HepG2 (cell line): ENCODE measurements around the gene ST6GALNAC2. TPM values are rescaled to one million over a fixed set of nuclear protein-coding genes. Genes with fewer than 3 reads are reported as not detected.
A peak's percentile ranks its signal among the peaks of the same experiment; 100 is the strongest.

Experiments
- ATAC-seq: fragments of 200-7000 bp; cut with Tn5 transposase; 3 replicates; pipeline ENCODE4 v1.9.1; 2020; ENCODE audit warnings: mild to moderate bottlenecking, moderate library complexity
- BruUV-seq: library from RNA; stranded (reverse); fragments of 400-500 nt; replicated peaks from 2 replicates; lab custom pipeline; 2021; lab: Mats Ljungman, UMichigan
- CTCF ChIA-PET: fragments of 300-600 bp; formaldehyde crosslinking; extraction: SDS; loops from one replicate; lab custom pipeline; 2021; ENCODE audit warnings: low total read pairs, inconsistent platforms, low intra/inter-chr PET ratio; lab: Yijun Ruan, JAX
- POLR2A ChIA-PET: fragments of 350-600 bp; sonication (Branson Sonifier 250); formaldehyde crosslinking; loops from one replicate; lab custom pipeline; 2020; ENCODE audit warnings: antibody characterized with exemption, inconsistent platforms; lab: Yijun Ruan, JAX
- DNase-seq: peaks from one replicate; pipeline ENCODE4 v3.0.0-alpha.2; 2015; ENCODE audit warnings: low spot score
- FAIRE-seq: peaks from 3 replicates; lab custom pipeline; 2011; peaks lifted over from hg19 to GRCh38; lab: Jason Lieb, UNC
- H2AFZ ChIP-seq: one replicate; pipeline ENCODE4 v1.6.1; 2011; ENCODE audit warnings: low read length, inconsistent platforms
- H3K27ac ChIP-seq: fragments of 300-600 bp; 3 replicates; pipeline ENCODE4 v1.8.0; 2011; ENCODE audit warnings: mixed run types, mild to moderate bottlenecking, mixed read lengths, low read length, inconsistent platforms; ENCODE audit not compliant: insufficient read depth; ENCODE audit errors: extremely low read length
- H3K27me3 ChIP-seq, 2 experiments: fragments of 200-600 bp in 1 of 2; 2 replicates in 1 of 2; 3 replicates in 1 of 2; pipeline versions ENCODE4 v1.6.0 to v1.8.0; 2011; ENCODE audit warnings: low read length in 2 of 2, mild to moderate bottlenecking in 2 of 2, moderate library complexity in 2 of 2, inconsistent platforms in 1 of 2; ENCODE audit not compliant: insufficient read depth in 2 of 2, control insufficient read depth in 1 of 2
- H3K36me3 ChIP-seq, 2 experiments: fragments of 200-600 bp in 1 of 2; replicated peaks in 1 of 2; 2 replicates in 1 of 2; 3 replicates in 1 of 2; pipeline versions ENCODE4 v1.5.1 to v1.8.0; 2011; ENCODE audit warnings: low read length in 2 of 2, inconsistent platforms in 1 of 2; ENCODE audit not compliant: insufficient read depth in 2 of 2, control insufficient read depth in 1 of 2
- H3K4me1 ChIP-seq: 2 replicates; pipeline ENCODE4 v1.5.1; 2012; ENCODE audit warnings: low read length, inconsistent platforms; ENCODE audit not compliant: insufficient read depth
- H3K4me2 ChIP-seq: 2 replicates; pipeline ENCODE4 v1.6.0; 2011; ENCODE audit warnings: low read depth, low read length, inconsistent platforms
- H3K4me3 ChIP-seq, 3 experiments: fragments of 200-600 bp in 1 of 3; sonication (generic), shearing (Covaris generic) in 1 of 3; replicated peaks in 1 of 3; 2 replicates each; pipeline ENCODE4 v1.5.1; 2011 to 2016; ENCODE audit warnings: low read length in 3 of 3, inconsistent platforms in 2 of 3, low read depth in 2 of 3, mild to moderate bottlenecking in 2 of 3, control low read depth in 1 of 3, mixed read lengths in 1 of 3; ENCODE audit not compliant: insufficient read depth in 1 of 3
- H3K79me2 ChIP-seq: one replicate; pipeline ENCODE4 v1.6.1; 2011; ENCODE audit warnings: low read length, inconsistent platforms; ENCODE audit not compliant: insufficient read depth
- H3K9ac ChIP-seq: 2 replicates; pipeline ENCODE4 v1.6.0; 2011; ENCODE audit warnings: mild to moderate bottlenecking, low read depth, low read length, inconsistent platforms; ENCODE audit not compliant: insufficient read depth
- H3K9me3 ChIP-seq: 2 replicates; pipeline ENCODE4 v1.5.1; 2012; ENCODE audit warnings: mild to moderate bottlenecking, low read length
- H4K20me1 ChIP-seq: 2 replicates; pipeline ENCODE4 v1.6.0; 2011; ENCODE audit warnings: inconsistent platforms, mild to moderate bottlenecking, low read length, moderate library complexity; ENCODE audit not compliant: insufficient read depth
- BCLAF1 ChIP-seq: fragments of 450-650 bp; IDR thresholded peaks from 2 replicates; pipeline ENCODE4 v1.6.1; 2017; ENCODE audit warnings: mild to moderate bottlenecking
- DMAP1 ChIP-seq: IDR thresholded peaks from 2 replicates; pipeline ENCODE4 v1.6.1; 2016
- HNRNPL ChIP-seq: fragments of 200-400 bp; formaldehyde crosslinking; IDR thresholded peaks from 2 replicates; pipeline ENCODE4 v1.6.1; 2017; ENCODE audit warnings: mild to moderate bottlenecking, low read depth, low read length
- KAT8 ChIP-seq: IDR thresholded peaks from 2 replicates; pipeline ENCODE4 v1.6.1; 2016; ENCODE audit warnings: missing genetic modification reagents, missing compliant biosample characterization
- KMT2A ChIP-seq: sonication (generic); formaldehyde crosslinking; IDR thresholded peaks from 2 replicates; pipeline ENCODE4 v1.4.0; 2020; ENCODE audit warnings: missing genetic modification reagents
- MBD4 ChIP-seq: IDR thresholded peaks from 2 replicates; pipeline ENCODE4 v1.6.1; 2012; ENCODE audit warnings: low read length, inconsistent platforms, borderline replicate concordance
- MEIS2 ChIP-seq: sonication (generic); formaldehyde crosslinking; IDR thresholded peaks from 2 replicates; pipeline ENCODE4 v1.9.0; 2021; ENCODE audit warnings: mild to moderate bottlenecking, missing genetic modification reagents
- NBN ChIP-seq: fragments of 450-650 bp; conservative IDR thresholded peaks from 2 replicates; pipeline ENCODE4 v1.6.1; 2017
- PCBP1 ChIP-seq: fragments of 200-400 bp; formaldehyde crosslinking; IDR thresholded peaks from 2 replicates; pipeline ENCODE4 v1.6.1; 2017; ENCODE audit warnings: mild to moderate bottlenecking, low read depth, low read length, borderline replicate concordance
- REXO4 ChIP-seq: sonication (generic); formaldehyde crosslinking; IDR thresholded peaks from 2 replicates; pipeline ENCODE4 v1.8.0; 2022; ENCODE audit warnings: missing genetic modification reagents, mild to moderate bottlenecking, borderline replicate concordance
- SP2 ChIP-seq: sonication (generic); formaldehyde crosslinking; IDR thresholded peaks from 2 replicates; pipeline ENCODE4 v1.5.1; 2020; ENCODE audit warnings: mild to moderate bottlenecking, missing genetic modification reagents
- U2AF2 ChIP-seq: fragments of 200-400 bp; formaldehyde crosslinking; IDR thresholded peaks from 2 replicates; pipeline ENCODE4 v1.6.1; 2017; ENCODE audit warnings: low read depth, mild to moderate bottlenecking, low read length
- WIZ ChIP-seq: sonication (generic); formaldehyde crosslinking; IDR thresholded peaks from 2 replicates; pipeline ENCODE4 v1.5.1; 2020; ENCODE audit warnings: mild to moderate bottlenecking, missing genetic modification reagents
- ZC3H13 ChIP-seq: sonication (generic); formaldehyde crosslinking; IDR thresholded peaks from 2 replicates; pipeline ENCODE4 v1.8.1; 2023; ENCODE audit warnings: mild to moderate bottlenecking, missing genetic modification reagents, moderate library complexity
- ZKSCAN5 ChIP-seq: sonication (generic); formaldehyde crosslinking; IDR thresholded peaks from 2 replicates; pipeline ENCODE4 v1.5.1; 2020; ENCODE audit warnings: mild to moderate bottlenecking, missing genetic modification reagents
- ZNF143 ChIP-seq: sonication (generic); formaldehyde crosslinking; IDR thresholded peaks from 2 replicates; pipeline ENCODE4 v1.4.0; 2020; ENCODE audit warnings: missing genetic modification reagents
- ZNF446 ChIP-seq: sonication (generic); formaldehyde crosslinking; IDR thresholded peaks from 2 replicates; pipeline ENCODE4 v1.5.0; 2020; ENCODE audit warnings: mild to moderate bottlenecking, missing genetic modification reagents
- ZNF549 ChIP-seq: sonication (generic); formaldehyde crosslinking; IDR thresholded peaks from 2 replicates; pipeline ENCODE4 v1.5.0; 2020; ENCODE audit warnings: missing genetic modification reagents
- ZNF672 ChIP-seq: sonication (generic); formaldehyde crosslinking; IDR thresholded peaks from 2 replicates; pipeline ENCODE4 v1.8.1; 2022; ENCODE audit warnings: missing genetic modification reagents
- ZNF772 ChIP-seq: sonication (generic); formaldehyde crosslinking; IDR thresholded peaks from 2 replicates; pipeline ENCODE4 v1.5.0; 2020; ENCODE audit warnings: mild to moderate bottlenecking, missing genetic modification reagents
- WGBS: methylation state at CpG from one replicate; pipeline ENCODE4 v1.1.6; 2017; ENCODE audit warnings: low lambda C conversion rate; 5-methylcytosine and 5-hydroxymethylcytosine counted together
- in situ Hi-C: cut with HindIII; loops from 2 replicates; pipeline ENCODE4 v1.10.0; 2017; ENCODE audit warnings: low pct_unique_long_range_greater_than_20kb; ENCODE audit not compliant: extremely low pct_ligation_motif_present
- intact Hi-C: fragments of 100-400 bp; cut with micrococcal nuclease; formaldehyde crosslinking; loops from one replicate; pipeline ENCODE4 v1.10.0; 2022; ENCODE audit not compliant: unreplicated experiment
- polyA plus RNA-seq, 8 experiments: library from polyadenylated mRNA; depleted of rRNA in 3 of 8; stranded (reverse) in 7 of 8; unstranded in 1 of 8; fragments of >200 nt; fragmentation: Illumina TruSeq in 4 of 8; extraction: Trizol in 4 of 8; gene quantifications; 2 replicates each; pipeline versions ENCODE4 v1.2.1 to v1.2.3, GENCODE V29; 2011 to 2016; ENCODE audit warnings: low read depth in 4 of 8, missing spikeins in 1 of 8, mixed read lengths in 1 of 8; ENCODE audit not compliant: insufficient read depth in 1 of 8
- total RNA-seq, 5 experiments: library from RNA; depleted of rRNA; stranded (reverse); fragments of >200 nt; fragmentation: Illumina TruSeq; extraction: Trizol; gene quantifications; 2 replicates each; pipeline ENCODE4 v1.2.3, GENCODE V29; 2016; ENCODE audit warnings: low read depth in 1 of 5
- TF ChIP-seq, protein P1 (sequence below): sonication (generic); formaldehyde crosslinking; IDR thresholded peaks from 2 replicates; pipeline ENCODE4 v1.4.0; 2020; ENCODE audit warnings: missing genetic modification reagents

ST6GALNAC2 gene
- total and polyA plus RNA-seq, 2 of the 13 experiments (the other 11 are each of a cell fraction or from before 2014, with no cell fraction given): 0.12 to 0.49 TPM

GRCh38 chr17:76530811-76531485, 54.7 kb downstream of the ST6GALNAC2 start (continued):
- TF ChIP-seq BCLAF1 (no peak), ZNF672 (CRISPR knock-in tag) (no peak), ZKSCAN5 (CRISPR knock-in tag) (no peak), PCBP1 (0 out of 2 replicates have a peak, but pooled peaks have one; percentile 23)
- TF ChIP-seq, protein P1, sequence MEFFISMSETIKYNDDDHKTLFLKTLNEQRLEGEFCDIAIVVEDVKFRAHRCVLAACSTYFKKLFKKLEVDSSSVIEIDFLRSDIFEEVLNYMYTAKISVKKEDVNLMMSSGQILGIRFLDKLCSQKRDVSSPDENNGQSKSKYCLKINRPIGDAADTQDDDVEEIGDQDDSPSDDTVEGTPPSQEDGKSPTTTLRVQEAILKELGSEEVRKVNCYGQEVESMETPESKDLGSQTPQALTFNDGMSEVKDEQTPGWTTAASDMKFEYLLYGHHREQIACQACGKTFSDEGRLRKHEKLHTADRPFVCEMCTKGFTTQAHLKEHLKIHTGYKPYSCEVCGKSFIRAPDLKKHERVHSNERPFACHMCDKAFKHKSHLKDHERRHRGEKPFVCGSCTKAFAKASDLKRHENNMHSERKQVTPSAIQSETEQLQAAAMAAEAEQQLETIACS: no peak

- CTCF ChIA-PET: no interaction called here
- Histone ChIP-seq H3K4me2 (peak overlapping the region; percentile 48), H3K9me3 (no peaks in the 10 kb centered on the region), H3K27me3 (no peaks in the 10 kb centered on the region), H4K20me1 (no peaks in the 10 kb centered on the region), H3K27ac (peak overlapping the region; percentile 60), H3K4me1 (peaks cover 91% of the 10 kb centered on the region), H3K79me2 (no peaks in the 10 kb centered on the region), H3K9ac (peak overlapping the region; percentile 29), H3K4me3 (peak overlapping the region in 1 of 3 experiments; percentile 35; a peak in 1 of 6 replicates), H2AFZ (no peak overlapping the region), H3K36me3 (no peaks in the 10 kb centered on the region)
- BruUV-seq: no TSS peak
- ATAC-seq (peak; percentile 31), DNase-seq (peak; percentile 39), FAIRE-seq (no peak)
- WGBS: 41% methylated on average over 21 of the region's 23 CpGs
- POLR2A ChIA-PET: interaction anchor here (1.0 to 4.0 kb wide), 6 partner anchors 10 to 31 kb away, joined by 3 to 19 read pairs (median 8); partner anchors contain the start of gene PRCD
- intact Hi-C loops: no loop called here
- in situ Hi-C loops: no loop called here
- TF ChIP-seq NBN (no peak), KAT8 (CRISPR knock-in tag) (no peak), DMAP1 (CRISPR knock-in tag) (no peak), MBD4 (no peak), ZNF143 (CRISPR knock-in tag) (0 out of 2 replicates have a peak, but pooled peaks have one; percentile 30), ZNF772 (CRISPR knock-in tag) (no peak), U2AF2 (no peak), ZNF446 (no peak), REXO4 (CRISPR knock-in tag) (no peak), SP2 (no peak), ZNF549 (CRISPR knock-in tag) (no peak), WIZ (CRISPR knock-in tag) (no peak), KMT2A (CRISPR knock-in tag) (no peak), MEIS2 (CRISPR knock-in tag) (no peak; the same call in 1 of the 2 replicates), HNRNPL (no peak), ZC3H13 (CRISPR knock-in tag) (no peak)
These were observed 55.5 kb downstream of the ST6GALNAC2 start for GRCh38 chr17:76530095-76530723.
